GM19025 (cell line): ENCODE results near the gene EVI2B.
"Not testable (repeated sequence)": the region's sequence is repeated elsewhere in the genome, so short reads cannot be mapped to it uniquely, and the experiment has no call there.

Source experiments
- ATAC-seq: cut with Tn5 transposase; IDR thresholded peaks from one replicate; pipeline ENCODE4 v1.9.1; 2021; ENCODE audit warnings: mild to moderate bottlenecking, low read depth, moderate library complexity; ENCODE audit not compliant: unreplicated experiment

The EVI2B gene

GRCh38 chr17:31310886-31311285 lies 3.0 kb downstream of the EVI2B start:
- ATAC-seq, result no peak

- no peak for ATAC-seq
Observed at GRCh38 chr17:31310260-31310659, 3.6 kb downstream of the EVI2B start.

GRCh38 chr17:31309556-31309955 lies 4.3 kb downstream of the EVI2B start:
- ATAC-seq, result no peak

GRCh38 chr17:31308372-31309334 lies 5.2 kb downstream of the EVI2B start:
- ATAC-seq, result no peak

- ATAC-seq, result no peak
Observed at GRCh38 chr17:31307640-31308039, 6.2 kb downstream of the EVI2B start.

- ATAC-seq, result no peak
Observed at GRCh38 chr17:31299624-31300023, 14.2 kb downstream of the EVI2B start.

- no peak for ATAC-seq
Observed at GRCh38 chr17:31297090-31297489, 16.8 kb downstream of the EVI2B start, which contains the start of gene OMG. OMG (minus strand) TSS chr17:31297239; CDS start chr17:31296331, 908 bp downstream.

GRCh38 chr17:31296142-31296541 lies 17.7 kb downstream of the EVI2B start:
- no peak for ATAC-seq

GRCh38 chr17:31295489-31295871 lies 18.4 kb downstream of the EVI2B start:
- no peak for ATAC-seq

GRCh38 chr17:31294820-31295488 lies 18.9 kb downstream of the EVI2B start:
- no peak for ATAC-seq

GRCh38 chr17:31294231-31294630 lies 19.6 kb downstream of the EVI2B start:
- no peak for ATAC-seq

GRCh38 chr17:31293581-31293980 lies 20.3 kb downstream of the EVI2B start:
- no peak for ATAC-seq

GRCh38 chr17:31291820-31292219 lies 22.0 kb downstream of the EVI2B start:
- no peak for ATAC-seq

GRCh38 chr17:31289790-31290189 lies 24.1 kb downstream of the EVI2B start:
- no peak for ATAC-seq

- ATAC-seq, result not testable (repeated sequence)
Observed at GRCh38 chr17:31287932-31288331, 25.9 kb downstream of the EVI2B start.

- ATAC-seq, result no peak
Observed at GRCh38 chr17:31286587-31286986, 27.3 kb downstream of the EVI2B start.

GRCh38 chr17:31283841-31284240 lies 30.0 kb downstream of the EVI2B start:
- ATAC-seq, result no peak

- ATAC-seq, result no peak
Observed at GRCh38 chr17:31281061-31281460, 32.8 kb downstream of the EVI2B start.

- ATAC-seq, result no peak
Observed at GRCh38 chr17:31279401-31279800, 34.5 kb downstream of the EVI2B start.

GRCh38 chr17:31275116-31275515 lies 38.7 kb downstream of the EVI2B start:
- ATAC-seq, result no peak

- no peak for ATAC-seq
Observed at GRCh38 chr17:31274252-31274651, 39.6 kb downstream of the EVI2B start.

GRCh38 chr17:31273516-31273915 lies 40.3 kb downstream of the EVI2B start:
- no peak for ATAC-seq
